Peyer's patch (tissue), 4 donors: ENCODE data around the gene C4orf51. TPM values are rescaled to one million over a fixed set of nuclear protein-coding genes. Genes with fewer than 3 reads are reported as not detected.
"Not testable (repeated sequence)": the region's sequence is repeated elsewhere in the genome, so short reads cannot be mapped to it uniquely, and the experiment has no call there.

Experiments
- DNase-seq, 3 donors: peaks; one replicate each; pipeline ENCODE4 v3.0.0-alpha.2; 2017 to 2019
- H3K27ac ChIP-seq, 4 donors: fragments of 200-600 bp; sonication (generic); one replicate each; pipeline ENCODE4 v1.5.1; 2016 to 2019
- H3K27me3 ChIP-seq, 2 donors: fragments of 200-600 bp; sonication (generic); one replicate each; pipeline ENCODE4 v1.5.1; 2019
- H3K36me3 ChIP-seq, 3 donors: fragments of 200-600 bp; sonication (generic); one replicate each; pipeline ENCODE4 v1.5.1; 2016 to 2019
- H3K4me1 ChIP-seq, 4 donors: fragments of 200-600 bp; sonication (generic); one replicate each; pipeline ENCODE4 v1.5.1; 2016 to 2019
- H3K4me3 ChIP-seq, 4 donors: fragments of 200-600 bp; sonication (generic); 1 replicate in 3 of 4; 2 replicates in 1 of 4; pipeline ENCODE4 v1.5.1; 2016 to 2019; ENCODE audit warnings: mild to moderate bottlenecking in 1 of 4
- H3K9me3 ChIP-seq, 4 donors: fragments of 200-600 bp; sonication (generic); one replicate each; pipeline ENCODE4 v1.5.1; 2016 to 2019; ENCODE audit warnings: mild to moderate bottlenecking in 1 of 4
- POLR2A ChIP-seq, 2 donors: fragments of 450-650 bp; IDR thresholded peaks; one replicate each; pipeline ENCODE4 v1.5.1; 2017; ENCODE audit warnings: antibody characterized with exemption in 2 of 2, mild to moderate bottlenecking in 2 of 2, moderate library complexity in 2 of 2
- total RNA-seq, 4 donors: library from RNA; depleted of rRNA; stranded (reverse); fragments of >200 nt; gene quantifications; one replicate each; pipeline ENCODE4 v1.1.0, GENCODE V29; 2016
- TF ChIP-seq, protein P1 (sequence below), 6 experiments: fragments of 450-650 bp in 4 of 6; fragments of 200-600 bp in 2 of 6; sonication (generic) in 1 of 6; IDR thresholded peaks; one replicate each; pipeline ENCODE4 v1.5.1; 2017 to 2019; ENCODE audit warnings: antibody characterized with exemption in 6 of 6, mild to moderate bottlenecking in 3 of 6, moderate library complexity in 1 of 6

Gene C4orf51
- total RNA-seq: not detected

DNA sequence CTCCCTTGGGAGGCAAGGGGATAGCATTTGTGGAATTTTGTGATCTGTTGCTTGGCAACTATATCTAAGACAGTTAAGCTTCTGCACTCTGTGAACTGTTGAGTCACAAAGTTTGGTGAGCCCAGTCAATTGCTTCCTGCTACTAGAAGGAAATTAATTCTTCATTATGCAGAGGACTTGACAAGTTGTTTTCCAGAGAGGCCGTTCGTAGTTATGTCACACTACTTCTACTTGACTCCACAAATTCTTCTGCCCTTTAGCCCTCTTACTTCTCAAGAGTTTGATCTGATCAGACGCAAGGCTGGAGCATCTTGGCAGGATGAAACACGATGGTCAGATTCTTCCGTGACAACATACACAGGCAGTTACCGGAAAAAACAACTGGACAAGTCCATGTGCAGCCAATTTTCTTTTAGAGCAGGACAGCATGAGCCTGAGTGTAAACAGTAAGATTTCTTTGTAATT, at the start of gene C4orf51:
Gene C4orf51, plus strand, starts transcription at position 156 of the 465 bp plus-strand sequence. Its CDS starts 58 bp downstream, at position 214.
- TF ChIP-seq, protein P1, sequence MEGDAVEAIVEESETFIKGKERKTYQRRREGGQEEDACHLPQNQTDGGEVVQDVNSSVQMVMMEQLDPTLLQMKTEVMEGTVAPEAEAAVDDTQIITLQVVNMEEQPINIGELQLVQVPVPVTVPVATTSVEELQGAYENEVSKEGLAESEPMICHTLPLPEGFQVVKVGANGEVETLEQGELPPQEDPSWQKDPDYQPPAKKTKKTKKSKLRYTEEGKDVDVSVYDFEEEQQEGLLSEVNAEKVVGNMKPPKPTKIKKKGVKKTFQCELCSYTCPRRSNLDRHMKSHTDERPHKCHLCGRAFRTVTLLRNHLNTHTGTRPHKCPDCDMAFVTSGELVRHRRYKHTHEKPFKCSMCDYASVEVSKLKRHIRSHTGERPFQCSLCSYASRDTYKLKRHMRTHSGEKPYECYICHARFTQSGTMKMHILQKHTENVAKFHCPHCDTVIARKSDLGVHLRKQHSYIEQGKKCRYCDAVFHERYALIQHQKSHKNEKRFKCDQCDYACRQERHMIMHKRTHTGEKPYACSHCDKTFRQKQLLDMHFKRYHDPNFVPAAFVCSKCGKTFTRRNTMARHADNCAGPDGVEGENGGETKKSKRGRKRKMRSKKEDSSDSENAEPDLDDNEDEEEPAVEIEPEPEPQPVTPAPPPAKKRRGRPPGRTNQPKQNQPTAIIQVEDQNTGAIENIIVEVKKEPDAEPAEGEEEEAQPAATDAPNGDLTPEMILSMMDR (IDR thresholded peaks at IDR 0.05): no peak
- no peak for TF ChIP-seq POLR2A (IDR thresholded peaks at IDR 0.05)
- no peak for DNase-seq
- H3K36me3 ChIP-seq: no peaks in the 10 kb centered on the region
- H3K4me3 ChIP-seq: no peak within 1 kb of the TSS
- H3K27ac ChIP-seq: peak within 1 kb of the TSS in 2 of 4 donors; percentile 2 to 36
- no peaks in the 10 kb centered on the region for H3K27me3 ChIP-seq
- no peaks in the 10 kb centered on the region for H3K9me3 ChIP-seq
- H3K4me1 ChIP-seq: peaks cover 0 to 17% (median 0%) of the 10 kb centered on the region in 4 donors

DNA sequence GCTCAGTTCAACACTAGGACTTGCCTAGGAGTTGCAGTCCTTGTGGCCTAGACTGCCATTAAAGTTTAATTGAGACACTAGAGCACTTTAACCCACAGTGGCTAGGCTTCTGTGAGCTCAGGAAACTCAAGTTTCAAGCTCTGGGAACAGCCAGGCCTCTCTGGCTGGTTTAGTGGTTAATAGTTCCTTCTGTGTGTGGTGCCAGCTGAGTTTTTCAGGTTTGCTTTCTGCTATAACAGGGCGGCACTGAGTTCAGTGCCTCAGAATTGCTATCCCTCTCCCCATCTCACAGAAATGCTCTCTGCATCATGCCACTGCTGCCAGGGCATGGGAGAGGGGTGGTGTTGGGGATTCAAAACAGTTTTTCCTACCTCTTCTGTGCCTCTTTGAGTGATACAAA, 44.8 kb upstream of the C4orf51 start:
- H3K27me3 ChIP-seq: no peaks in the 10 kb centered on the region
- no peak overlapping the region for H3K27ac ChIP-seq
- no peak for DNase-seq
- TF ChIP-seq, protein P1 (IDR thresholded peaks at IDR 0.05): no peak
- no peak for TF ChIP-seq POLR2A (IDR thresholded peaks at IDR 0.05)
- no peaks in the 10 kb centered on the region for H3K9me3 ChIP-seq
- peaks cover 0 to 13% (median 0%) of the 10 kb centered on the region in 3 donors for H3K36me3 ChIP-seq
- H3K4me3 ChIP-seq: no peak overlapping the region
- no peaks in the 10 kb centered on the region for H3K4me1 ChIP-seq

DNA sequence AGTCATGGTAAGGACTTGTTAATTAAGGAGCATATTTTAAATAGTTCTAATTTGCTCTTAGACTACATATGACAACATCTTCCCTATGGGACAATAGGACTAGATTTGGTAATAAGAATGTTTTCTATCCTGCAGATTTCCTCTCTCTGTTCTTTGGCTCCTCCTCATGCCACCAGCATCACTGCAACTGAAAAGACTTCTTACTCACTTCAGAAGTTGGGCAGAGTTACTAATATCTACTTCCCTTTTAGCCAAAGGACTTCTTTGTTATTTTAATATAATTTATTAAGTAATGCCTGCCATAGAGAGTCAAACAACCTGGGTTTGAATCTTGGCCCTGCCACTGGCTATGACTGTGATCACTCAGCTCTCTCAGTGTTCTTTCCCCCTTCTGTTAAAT, 44.3 kb upstream of the C4orf51 start:
- H3K9me3 ChIP-seq: no peaks in the 10 kb centered on the region
- peaks cover 0 to 15% (median 0%) of the 10 kb centered on the region in 3 donors for H3K36me3 ChIP-seq
- H3K27me3 ChIP-seq: no peaks in the 10 kb centered on the region
- H3K27ac ChIP-seq: no peak overlapping the region
- H3K4me1 ChIP-seq: no peaks in the 10 kb centered on the region
- no peak for DNase-seq
- H3K4me3 ChIP-seq: no peak overlapping the region
- no peak for TF ChIP-seq POLR2A (IDR thresholded peaks at IDR 0.05)
- TF ChIP-seq, protein P1 (IDR thresholded peaks at IDR 0.05): no peak

DNA sequence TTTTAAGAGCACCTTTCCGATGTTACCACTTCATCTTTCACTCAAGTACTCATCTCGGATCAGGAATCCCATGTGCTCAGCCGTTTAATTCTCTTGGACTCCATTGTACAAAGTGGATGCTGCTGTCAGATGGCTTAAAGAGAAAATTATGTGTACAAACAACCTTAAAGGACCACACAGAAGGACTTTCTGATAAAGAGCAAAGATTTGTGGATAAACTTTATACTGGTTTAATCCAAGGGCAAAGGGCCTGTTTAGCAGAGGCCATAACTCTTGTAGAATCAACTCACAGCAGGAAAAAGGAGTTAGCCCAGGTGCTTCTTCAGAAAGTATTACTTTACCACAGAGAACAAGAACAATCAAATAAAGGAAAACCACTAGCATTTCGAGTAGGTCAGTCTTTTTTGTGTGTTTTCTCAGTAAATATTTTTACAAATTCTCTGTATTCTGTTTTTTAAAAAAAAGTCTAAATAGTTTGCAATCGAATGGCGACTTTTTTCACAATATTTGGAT, 40.7 kb upstream of the C4orf51 start:
- H3K27me3 ChIP-seq: no peaks in the 10 kb centered on the region
- no peaks in the 10 kb centered on the region for H3K9me3 ChIP-seq
- TF ChIP-seq, protein P1 (IDR thresholded peaks at IDR 0.05): no peak
- no peak for TF ChIP-seq POLR2A (IDR thresholded peaks at IDR 0.05)
- peaks cover 0 to 15% (median 0%) of the 10 kb centered on the region in 3 donors for H3K36me3 ChIP-seq
- H3K4me1 ChIP-seq: no peaks in the 10 kb centered on the region
- H3K4me3 ChIP-seq: no peak overlapping the region
- DNase-seq: no peak
- H3K27ac ChIP-seq: no peak overlapping the region

DNA sequence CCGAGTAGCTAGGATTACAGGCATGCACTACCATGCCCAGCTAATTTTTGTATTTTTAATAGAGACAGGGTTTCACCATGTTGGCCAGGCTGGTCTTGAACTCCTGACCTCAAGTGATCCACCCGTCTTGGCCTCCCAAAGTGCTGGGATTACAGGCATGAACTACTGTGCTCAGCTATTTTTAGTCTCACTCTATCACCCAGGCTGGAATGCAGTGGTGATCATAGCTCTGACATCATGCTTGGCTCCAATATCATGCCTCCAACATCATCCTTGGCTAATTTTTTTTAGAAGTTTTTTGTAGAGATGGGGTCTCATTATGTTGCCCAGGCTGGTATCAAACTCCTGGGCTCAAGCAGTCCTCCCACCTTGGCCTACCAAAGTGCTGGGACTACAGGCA, 39.7 kb upstream of the C4orf51 start:
- H3K27me3 ChIP-seq, H3K9me3 ChIP-seq, H3K4me3 ChIP-seq, H3K4me1 ChIP-seq, DNase-seq, H3K27ac ChIP-seq: not testable (repeated sequence)
- H3K36me3 ChIP-seq: peaks cover 0 to 15% (median 0%) of the 10 kb centered on the region in 3 donors

DNA sequence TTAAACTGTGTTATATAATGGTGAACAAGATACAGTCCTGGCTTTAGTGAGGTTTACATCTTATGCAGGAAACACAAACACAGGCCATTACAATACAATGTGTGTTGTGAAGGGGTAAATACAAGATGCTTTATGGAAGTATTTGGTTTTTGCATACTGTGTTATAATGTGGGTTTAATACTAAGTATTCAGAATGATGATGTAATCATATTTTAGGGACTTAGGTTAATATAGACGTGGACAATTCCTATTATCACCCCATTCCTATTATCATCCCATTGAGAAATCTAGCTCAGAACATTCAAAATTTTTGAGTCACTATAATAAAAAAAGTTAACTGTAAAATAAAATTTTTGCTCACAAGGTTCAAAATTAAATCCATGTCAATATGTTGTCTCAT, 36.7 kb upstream of the C4orf51 start:
- Histone ChIP-seq H3K36me3 (peaks cover 0 to 28% (median 0%) of the 10 kb centered on the region in 3 donors), H3K4me3 (no peak overlapping the region)

More for the DNA sequence above, 36.7 kb upstream of the C4orf51 start:
- Histone ChIP-seq H3K4me1 (no peaks in the 10 kb centered on the region), H3K27me3 (no peaks in the 10 kb centered on the region), H3K27ac (no peak overlapping the region), H3K9me3 (no peaks in the 10 kb centered on the region)
- TF ChIP-seq, protein P1 (IDR thresholded peaks at IDR 0.05): no peak
- TF ChIP-seq POLR2A (IDR thresholded peaks at IDR 0.05): no peak
- no peak for DNase-seq
